Keratinocyte (primary cell): ENCODE data around the gene DGKD.

Experiments
- CTCF ChIP-seq, 3 experiments: IDR thresholded peaks in 1 of 3; conservative IDR thresholded peaks in 1 of 3; optimal IDR thresholded peaks in 1 of 3; 2 replicates in 2 of 3; 3 replicates in 1 of 3; pipeline versions ENCODE3 to v1.5.1; 2011; ENCODE audit warnings: low read length in 3 of 3, mild to moderate bottlenecking in 3 of 3, moderate library complexity in 2 of 3, control low read depth in 1 of 3, inconsistent platforms in 1 of 3; ENCODE audit not compliant: insufficient read depth in 2 of 3; ENCODE audit errors: extremely low read depth in 1 of 3
- EZH2 ChIP-seq: IDR thresholded peaks from one replicate; pipeline ENCODE4 v1.6.1; 2012; ENCODE audit warnings: inconsistent platforms, mild to moderate bottlenecking, low read length, moderate library complexity

DNA sequence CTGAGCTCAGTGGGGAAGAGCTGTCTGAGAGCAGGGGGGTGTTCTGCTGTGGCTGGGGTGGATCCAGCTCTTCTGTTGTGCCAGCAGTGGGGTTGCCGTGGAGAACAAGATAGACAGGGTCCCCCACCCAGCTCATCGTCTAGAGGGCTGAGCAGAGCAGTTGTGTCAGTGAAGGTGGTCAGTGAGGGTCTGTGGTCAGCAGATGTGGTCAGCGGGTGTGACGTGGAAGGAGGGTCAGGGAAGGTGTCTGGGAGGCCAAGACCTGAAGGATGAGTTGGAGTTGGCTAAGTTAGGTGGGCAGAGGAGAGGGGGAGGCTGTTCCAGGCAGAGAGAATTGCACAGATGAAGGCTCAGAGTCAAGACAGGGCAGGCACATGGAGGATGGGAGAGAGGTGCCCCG, 103.1 kb downstream of the DGKD start:
- TF ChIP-seq CTCF (optimal IDR thresholded peaks at IDR 0.05 in 1 of 3, IDR thresholded peaks at IDR 0.05 in 1 of 3, conservative IDR thresholded peaks at IDR 0.05 in 1 of 3; ENCODE audit: extremely low read depth in 1 of 3, insufficient read depth in 2 of 3, low read length in 3 of 3) (no peak), EZH2 (no peak)
